K562 (cell line): ENCODE measurements around the gene RNF215. TPM values are rescaled to one million over a fixed set of nuclear protein-coding genes. Genes with fewer than 3 reads are reported as not detected.

Source experiments
- ARID3B ChIP-seq: fragments of 250-450 bp; sonication (Bioruptor Pico); IDR thresholded peaks from 2 replicates; pipeline ENCODE4 v1.4.0; 2020; ENCODE audit warnings: borderline replicate concordance
- ATF7 ChIP-seq: fragments of 450-650 bp; IDR thresholded peaks from 2 replicates; pipeline ENCODE4 v1.7.1; 2014; ENCODE audit warnings: mild to moderate bottlenecking, moderate library complexity
- CBX3 ChIP-seq, 2 experiments: IDR thresholded peaks; 1 replicate in 1 of 2; 2 replicates in 1 of 2; pipeline ENCODE4 v1.6.1; 2012; ENCODE audit warnings: inconsistent platforms in 2 of 2, low read length in 2 of 2, borderline replicate concordance in 1 of 2, control low read depth in 1 of 2
- ELK1 ChIP-seq: sonication (generic); formaldehyde crosslinking; IDR thresholded peaks from 2 replicates; pipeline ENCODE4 v1.8.1; 2022; ENCODE audit warnings: missing genetic modification reagents
- ESRRB ChIP-seq: fragments of 250-450 bp; sonication (Bioruptor Pico); IDR thresholded peaks from 2 replicates; pipeline ENCODE4 v1.5.0; 2020; ENCODE audit warnings: mild to moderate bottlenecking, moderate library complexity, borderline replicate concordance
- HOXB6 ChIP-seq: fragments of 250-450 bp; sonication (Bioruptor Pico); IDR thresholded peaks from 2 replicates; pipeline ENCODE4 v1.5.1; 2022; ENCODE audit warnings: mild to moderate bottlenecking, borderline replicate concordance
- MAZ ChIP-seq, 2 experiments: fragments of 450-650 bp in 1 of 2; sonication (generic) in 1 of 2; formaldehyde crosslinking; IDR thresholded peaks in 1 of 2; conservative IDR thresholded peaks in 1 of 2; 2 replicates each; pipeline versions ENCODE4 v1.4.0 to v1.5.0; 2020; ENCODE audit warnings: mild to moderate bottlenecking in 1 of 2, missing genetic modification reagents in 1 of 2
- MNT ChIP-seq, 2 experiments: fragments of 450-650 bp; conservative IDR thresholded peaks; 2 replicates each; pipeline ENCODE4 v1.6.1; 2017; ENCODE audit warnings: mild to moderate bottlenecking in 2 of 2, moderate library complexity in 2 of 2
- NBN ChIP-seq: fragments of 450-650 bp; IDR thresholded peaks from 2 replicates; pipeline ENCODE4 v1.6.1; 2016; ENCODE audit warnings: low read depth, mild to moderate bottlenecking
- NCOA1 ChIP-seq: fragments of 450-650 bp; IDR thresholded peaks from 2 replicates; pipeline ENCODE4 v1.6.1; 2016; ENCODE audit warnings: low read depth
- RB1 ChIP-seq: fragments of 450-650 bp; IDR thresholded peaks from 2 replicates; pipeline ENCODE4 v1.6.1; 2017; ENCODE audit warnings: low read depth, mild to moderate bottlenecking
- RFX7 ChIP-seq: fragments of 250-450 bp; sonication (Bioruptor Pico); IDR thresholded peaks from 2 replicates; pipeline ENCODE4 v1.5.1; 2021; ENCODE audit warnings: mild to moderate bottlenecking
- RHOXF2B ChIP-seq: fragments of 250-450 bp; sonication (Bioruptor Pico); conservative IDR thresholded peaks from 2 replicates; pipeline ENCODE4 v1.5.1; 2021
- SMC3 ChIP-seq: conservative IDR thresholded peaks from 2 replicates; pipeline ENCODE4 v1.6.1; 2011; ENCODE audit warnings: low read depth, low read length, improper control_type of control experiment; ENCODE audit not compliant: insufficient read depth
- STAG1 ChIP-seq: sonication (generic); formaldehyde crosslinking; IDR thresholded peaks from 2 replicates; pipeline ENCODE4 v1.5.0; 2020; ENCODE audit warnings: missing genetic modification reagents, borderline replicate concordance
- TRIM28 ChIP-seq: fragments of 450-650 bp; IDR thresholded peaks from 2 replicates; pipeline ENCODE4 v1.6.1; 2017
- VEZF1 ChIP-seq: fragments of 200-800 bp; sonication (Bioruptor generic); IDR thresholded peaks from 2 replicates; pipeline ENCODE4 v1.6.1; 2017; ENCODE audit warnings: missing genetic modification characterization, missing compliant biosample characterization
- YY1 ChIP-seq, 3 experiments: IDR thresholded peaks; 2 replicates each; pipeline ENCODE4 v1.6.1; 2011; ENCODE audit warnings: low read length in 2 of 3, mild to moderate bottlenecking in 2 of 3, moderate library complexity in 2 of 3, borderline replicate concordance in 1 of 3, control low read depth in 1 of 3, low read depth in 1 of 3; ENCODE audit not compliant: insufficient read depth in 3 of 3, insufficient replicate concordance in 2 of 3, control insufficient read depth in 1 of 3, insufficient read length in 1 of 3; ENCODE audit errors: extremely low read depth in 1 of 3
- ZFX ChIP-seq: sonication (generic); formaldehyde crosslinking; IDR thresholded peaks from 2 replicates; pipeline ENCODE4 v1.8.0; 2022; ENCODE audit warnings: mild to moderate bottlenecking, missing genetic modification reagents, moderate library complexity
- ZNF146 ChIP-seq: IDR thresholded peaks from one replicate; pipeline ENCODE4 v1.6.1; 2018; ENCODE audit warnings: missing compliant biosample characterization; ENCODE audit not compliant: unreplicated experiment
- ZNF165 ChIP-seq: fragments of 250-450 bp; sonication (Bioruptor Pico); IDR thresholded peaks from 2 replicates; pipeline ENCODE4 v1.4.0; 2020; ENCODE audit warnings: borderline replicate concordance
- polyA plus RNA-seq, 8 experiments: library from polyadenylated mRNA; depleted of rRNA in 4 of 8; stranded (reverse) in 5 of 8; unstranded in 3 of 8; fragments of >200 nt; fragmentation: Nextera tagmentation in 2 of 8; fragmentation: Illumina TruSeq in 1 of 8; extraction: Ambion mirVana in 2 of 8; extraction: Trizol in 1 of 8; gene quantifications; 2 replicates each; pipeline versions ENCODE4 v1.2.1 to v1.2.3, GENCODE V29; 2011 to 2014; ENCODE audit warnings: inconsistent platforms in 1 of 8, missing spikeins in 1 of 8
- total RNA-seq, 7 experiments: library from RNA; depleted of rRNA in 6 of 7; stranded (reverse); fragments of >200 nt in 6 of 7; fragmentation: Illumina TruSeq in 2 of 7; extraction: Trizol in 2 of 7; gene quantifications; 2 replicates each; pipeline versions ENCODE4 v1.2.1 to v1.2.3, GENCODE V29; 2011 to 2021; ENCODE audit warnings: low replicate concordance in 1 of 7

Gene RNF215
- total and polyA plus RNA-seq, 9 of the 15 experiments (the other 6 are each of a cell fraction or from before 2014, with no cell fraction given), result 0.08 to 9.8 (median 2.7) TPM

- no peak for TF ChIP-seq ESRRB
- TF ChIP-seq ELK1 (CRISPR knock-in tag), result no peak
- peak in 1 of 2 experiments; percentile 69; a peak in 2 of 4 replicates for TF ChIP-seq MAZ (CRISPR knock-in tag; conservative IDR thresholded peaks at IDR 0.05 in 1 of 2, IDR thresholded peaks at IDR 0.05 in 1 of 2)
- no peak for TF ChIP-seq VEZF1 (CRISPR knock-in tag)
- no peak for TF ChIP-seq RHOXF2B (CRISPR knock-in tag)
- peak; percentile 47 for TF ChIP-seq ATF7
- peak; percentile 44 for TF ChIP-seq ZFX (CRISPR knock-in tag)
- no peak for TF ChIP-seq NBN
- peak in 1 of 2 experiments; percentile 87; a peak in 2 of 3 replicates for TF ChIP-seq CBX3 (IDR thresholded peaks at IDR 0.05; ENCODE audit: borderline replicate concordance in 1 of 2, low read length in 2 of 2)
- peak; percentile 15; the same call in 1 of the 2 replicates for TF ChIP-seq RB1
- TF ChIP-seq SMC3, result peak; percentile 85
- TF ChIP-seq TRIM28, result peak; percentile 94
- TF ChIP-seq MNT (conservative IDR thresholded peaks at IDR 0.05), result peak in 1 of 2 experiments; percentile 36; a peak in 1 of 4 replicates
- TF ChIP-seq ZNF146, result no peak
- no peak for TF ChIP-seq NCOA1
- no peak for TF ChIP-seq RFX7
- no peak for TF ChIP-seq HOXB6
- TF ChIP-seq YY1 (IDR thresholded peaks at IDR 0.05; ENCODE audit: borderline replicate concordance in 1 of 3, control insufficient read depth in 1 of 3, extremely low read depth in 1 of 3, insufficient read depth in 3 of 3, insufficient read length in 1 of 3, insufficient replicate concordance in 2 of 3, low read depth in 1 of 3, low read length in 2 of 3), result peak in 1 of 3 experiments; percentile 14
- no peak for TF ChIP-seq ARID3B (CRISPR knock-in tag)
- TF ChIP-seq STAG1 (CRISPR knock-in tag), result peak; percentile 74
- no peak for TF ChIP-seq ZNF165 (CRISPR knock-in tag)
Observed at GRCh38 chr22:30390974-30391691, 3.9 kb upstream of the RNF215 start (continued).
